ENCODE results near the gene R3HDM1. TPM values are rescaled to one million over a fixed set of nuclear protein-coding genes. Genes with fewer than 3 reads are reported as not detected.

Gene R3HDM1
- total RNA-seq, 1 donor from 2014 or later, result 63.0 TPM

GRCh38 chr2:135674453-135674852 lies 143.2 kb downstream of the R3HDM1 start:
- Mint-ChIP-seq H3K36me3 (ENCODE audit: low read depth) (peaks cover 15% of the 10 kb centered on the region), H3K27ac (ENCODE audit: unreplicated experiment) (no peak overlapping the region), H3K4me1 (no peaks in the 10 kb centered on the region), H3K4me3 (no peak overlapping the region), H3K27me3 (ENCODE audit: low read depth) (no peaks in the 10 kb centered on the region), H3K9me3 (no peaks in the 10 kb centered on the region)
- no peak for DNase-seq (ENCODE audit: low read depth, low spot score)
- TF ChIP-seq CTCF (conservative IDR thresholded peaks at IDR 0.05), result no peak

GRCh38 chr2:135676031-135676430 lies 144.7 kb downstream of the R3HDM1 start:
- Mint-ChIP-seq H3K4me1 (no peaks in the 10 kb centered on the region), H3K36me3 (ENCODE audit: low read depth) (peaks cover 22% of the 10 kb centered on the region), H3K27me3 (ENCODE audit: low read depth) (no peaks in the 10 kb centered on the region), H3K27ac (ENCODE audit: unreplicated experiment) (no peak overlapping the region), H3K9me3 (no peaks in the 10 kb centered on the region), H3K4me3 (no peak overlapping the region)
- no peak for DNase-seq (ENCODE audit: low read depth, low spot score)
- no peak for TF ChIP-seq CTCF (conservative IDR thresholded peaks at IDR 0.05)

- no peak for DNase-seq (ENCODE audit: low read depth, low spot score)
- Mint-ChIP-seq H3K9me3 (peaks cover 2% of the 10 kb centered on the region), H3K36me3 (ENCODE audit: low read depth) (peaks cover 22% of the 10 kb centered on the region), H3K27me3 (ENCODE audit: low read depth) (no peaks in the 10 kb centered on the region), H3K4me3 (no peak overlapping the region), H3K27ac (ENCODE audit: unreplicated experiment) (no peak overlapping the region), H3K4me1 (no peaks in the 10 kb centered on the region)
- TF ChIP-seq CTCF (conservative IDR thresholded peaks at IDR 0.05), result no peak
These were observed 147.8 kb downstream of the R3HDM1 start for GRCh38 chr2:135679125-135679524.

- TF ChIP-seq CTCF (conservative IDR thresholded peaks at IDR 0.05), result no peak
- Mint-ChIP-seq H3K36me3 (ENCODE audit: low read depth) (peaks cover 24% of the 10 kb centered on the region), H3K9me3 (peaks cover 2% of the 10 kb centered on the region), H3K27me3 (ENCODE audit: low read depth) (no peaks in the 10 kb centered on the region), H3K4me1 (peaks cover 9% of the 10 kb centered on the region), H3K27ac (ENCODE audit: unreplicated experiment) (no peak overlapping the region), H3K4me3 (no peak overlapping the region)
- DNase-seq (ENCODE audit: low read depth, low spot score), result no peak
These were observed 154.1 kb downstream of the R3HDM1 start for GRCh38 chr2:135685361-135685760.

- H3K27me3 Mint-ChIP-seq (ENCODE audit: low read depth), result no peaks in the 10 kb centered on the region
- peaks cover 13% of the 10 kb centered on the region for H3K4me1 Mint-ChIP-seq
These were observed 157.7 kb downstream of the R3HDM1 start for GRCh38 chr2:135688978-135689377.

More at GRCh38 chr2:135688978-135689377, 157.7 kb downstream of the R3HDM1 start:
- Mint-ChIP-seq H3K4me3 (no peak overlapping the region), H3K27ac (ENCODE audit: unreplicated experiment) (no peak overlapping the region), H3K36me3 (ENCODE audit: low read depth) (peaks cover 14% of the 10 kb centered on the region), H3K9me3 (no peaks in the 10 kb centered on the region)
- TF ChIP-seq CTCF (conservative IDR thresholded peaks at IDR 0.05), result no peak
- no peak for DNase-seq (ENCODE audit: low read depth, low spot score)

All from neural crest cell (in vitro differentiated cells).